Parathyroid adenoma (tissue), 2 donors: ENCODE data around the gene SULT1E1.

ENCODE experiments used
- H2AFZ ChIP-seq: fragments of 300-600 bp; sonication (generic); one replicate; pipeline ENCODE4 v1.7.0; 2017; ENCODE audit warnings: antibody characterized with exemption, mild to moderate bottlenecking
- H3K27ac ChIP-seq: fragments of 300-600 bp; sonication (generic); one replicate; pipeline ENCODE4 v1.7.0; 2017
- H3K27me3 ChIP-seq: fragments of 300-600 bp; sonication (generic); one replicate; pipeline ENCODE4 v1.7.0; 2017; ENCODE audit warnings: low read length; ENCODE audit not compliant: control insufficient read depth, insufficient read depth
- H3K36me3 ChIP-seq: fragments of 300-600 bp; sonication (generic); one replicate; pipeline ENCODE4 v1.7.0; 2017; ENCODE audit warnings: low read length; ENCODE audit not compliant: control insufficient read depth, insufficient read depth
- H3K4me1 ChIP-seq: fragments of 300-600 bp; sonication (generic); one replicate; pipeline ENCODE4 v1.7.0; 2017; ENCODE audit warnings: control low read depth
- H3K4me2 ChIP-seq: fragments of 300-600 bp; sonication (generic); one replicate; pipeline ENCODE4 v1.7.0; 2017; ENCODE audit warnings: low read length
- H3K4me3 ChIP-seq: fragments of 300-600 bp; sonication (generic); one replicate; pipeline ENCODE4 v1.7.0; 2017; ENCODE audit warnings: low read depth, low read length
- H3K79me2 ChIP-seq: fragments of 300-600 bp; sonication (generic); one replicate; pipeline ENCODE4 v1.7.0; 2017; ENCODE audit warnings: control low read depth
- H3K9ac ChIP-seq: fragments of 300-600 bp; sonication (generic); one replicate; pipeline ENCODE4 v1.7.0; 2017; ENCODE audit warnings: mild to moderate bottlenecking
- H3K9me3 ChIP-seq: fragments of 300-600 bp; sonication (generic); one replicate; pipeline ENCODE4 v1.7.0; 2017; ENCODE audit warnings: low read length; ENCODE audit not compliant: control insufficient read depth
- TF ChIP-seq, protein P1 (sequence below): fragments of 300-600 bp; sonication (generic); IDR thresholded peaks from one replicate; pipeline ENCODE4 v1.7.0; 2017; ENCODE audit warnings: antibody characterized with exemption, mild to moderate bottlenecking
- donor health status: primary hyperparathyroidism.

SULT1E1 gene

DNA sequence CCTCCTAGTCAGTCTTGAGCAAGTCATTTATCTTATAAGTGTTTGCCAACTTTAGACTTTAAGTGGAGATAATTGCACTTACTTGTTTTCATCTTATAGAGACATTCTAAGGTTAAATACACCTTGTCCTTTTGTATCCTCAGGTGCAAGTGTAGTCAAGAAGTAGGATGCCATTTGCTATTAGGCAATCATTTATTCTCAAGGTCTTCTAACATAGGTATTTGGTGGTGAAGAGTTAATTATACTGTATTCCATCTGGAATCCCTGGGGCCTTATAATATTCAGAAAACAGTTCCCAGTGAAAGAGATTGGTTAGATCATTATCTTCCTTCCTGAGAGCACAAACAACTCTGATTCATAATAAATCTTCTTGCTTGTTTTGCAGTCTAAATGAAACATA lies 23.7 kb downstream of the SULT1E1 start:
- no peak overlapping the region for H3K4me2 ChIP-seq
- no peaks in the 10 kb centered on the region for H3K79me2 ChIP-seq
- no peak overlapping the region for H3K9ac ChIP-seq
- no peaks in the 10 kb centered on the region for H3K36me3 ChIP-seq
- H3K27ac ChIP-seq = no peak overlapping the region
- TF ChIP-seq, protein P1, sequence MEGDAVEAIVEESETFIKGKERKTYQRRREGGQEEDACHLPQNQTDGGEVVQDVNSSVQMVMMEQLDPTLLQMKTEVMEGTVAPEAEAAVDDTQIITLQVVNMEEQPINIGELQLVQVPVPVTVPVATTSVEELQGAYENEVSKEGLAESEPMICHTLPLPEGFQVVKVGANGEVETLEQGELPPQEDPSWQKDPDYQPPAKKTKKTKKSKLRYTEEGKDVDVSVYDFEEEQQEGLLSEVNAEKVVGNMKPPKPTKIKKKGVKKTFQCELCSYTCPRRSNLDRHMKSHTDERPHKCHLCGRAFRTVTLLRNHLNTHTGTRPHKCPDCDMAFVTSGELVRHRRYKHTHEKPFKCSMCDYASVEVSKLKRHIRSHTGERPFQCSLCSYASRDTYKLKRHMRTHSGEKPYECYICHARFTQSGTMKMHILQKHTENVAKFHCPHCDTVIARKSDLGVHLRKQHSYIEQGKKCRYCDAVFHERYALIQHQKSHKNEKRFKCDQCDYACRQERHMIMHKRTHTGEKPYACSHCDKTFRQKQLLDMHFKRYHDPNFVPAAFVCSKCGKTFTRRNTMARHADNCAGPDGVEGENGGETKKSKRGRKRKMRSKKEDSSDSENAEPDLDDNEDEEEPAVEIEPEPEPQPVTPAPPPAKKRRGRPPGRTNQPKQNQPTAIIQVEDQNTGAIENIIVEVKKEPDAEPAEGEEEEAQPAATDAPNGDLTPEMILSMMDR = no peak
- no peaks in the 10 kb centered on the region for H3K9me3 ChIP-seq
- H3K4me3 ChIP-seq = no peak overlapping the region
- H3K27me3 ChIP-seq = no peaks in the 10 kb centered on the region
- no peaks in the 10 kb centered on the region for H3K4me1 ChIP-seq
- no peak overlapping the region for H2AFZ ChIP-seq

DNA sequence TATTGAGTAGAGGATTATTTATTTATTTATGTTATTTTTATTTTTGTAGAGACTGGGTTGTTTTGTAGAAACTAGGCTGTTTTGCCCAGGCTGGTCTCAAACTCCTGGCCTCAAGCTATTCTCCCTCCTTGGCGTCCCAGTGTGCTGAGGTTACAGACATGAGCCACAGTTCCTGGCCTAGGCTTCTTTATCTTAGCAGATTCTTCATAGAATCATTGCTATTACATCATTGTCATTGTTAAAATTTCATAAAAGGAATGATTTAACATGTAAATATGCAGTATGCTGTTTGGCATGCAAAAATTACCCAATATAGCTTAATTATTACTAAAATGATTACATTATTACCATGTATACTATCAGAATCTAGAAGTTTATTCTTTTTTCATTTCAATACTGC lies 24.2 kb downstream of the SULT1E1 start:
- no peaks in the 10 kb centered on the region for H3K36me3 ChIP-seq
- H3K4me2 ChIP-seq = no peak overlapping the region
- no peak overlapping the region for H3K9ac ChIP-seq
- no peaks in the 10 kb centered on the region for H3K79me2 ChIP-seq
- TF ChIP-seq, protein P1 = no peak
- no peak overlapping the region for H3K4me3 ChIP-seq
- no peaks in the 10 kb centered on the region for H3K27me3 ChIP-seq
- no peaks in the 10 kb centered on the region for H3K4me1 ChIP-seq
- no peak overlapping the region for H3K27ac ChIP-seq
- H2AFZ ChIP-seq = no peak overlapping the region
- H3K9me3 ChIP-seq = no peaks in the 10 kb centered on the region

DNA sequence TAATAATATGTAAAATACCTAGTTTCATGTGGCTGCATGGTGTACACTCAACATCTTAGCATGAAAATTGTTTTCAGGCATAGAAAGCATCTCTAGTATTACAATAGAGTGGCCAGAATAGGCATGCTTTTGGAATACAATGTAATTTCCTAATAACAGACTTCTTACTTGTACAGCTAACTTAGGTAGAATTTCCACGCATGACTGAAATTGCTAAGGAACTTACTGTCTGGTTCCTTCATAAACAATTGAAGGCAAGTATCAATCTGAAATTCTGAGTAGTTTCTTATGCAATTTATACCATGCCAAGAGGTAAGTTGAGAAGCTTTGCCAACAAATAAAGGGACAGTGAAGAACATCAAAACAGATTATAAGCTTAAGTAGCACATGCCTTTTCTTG lies 26.7 kb downstream of the SULT1E1 start:
- no peak overlapping the region for H3K4me3 ChIP-seq
- H3K27me3 ChIP-seq = no peaks in the 10 kb centered on the region
- no peak overlapping the region for H3K27ac ChIP-seq
- no peak overlapping the region for H2AFZ ChIP-seq
- no peaks in the 10 kb centered on the region for H3K4me1 ChIP-seq
- TF ChIP-seq, protein P1 = no peak
- no peak overlapping the region for H3K4me2 ChIP-seq
- H3K9me3 ChIP-seq = no peaks in the 10 kb centered on the region
- H3K79me2 ChIP-seq = no peaks in the 10 kb centered on the region
- H3K9ac ChIP-seq = no peak overlapping the region
- H3K36me3 ChIP-seq = no peaks in the 10 kb centered on the region

DNA sequence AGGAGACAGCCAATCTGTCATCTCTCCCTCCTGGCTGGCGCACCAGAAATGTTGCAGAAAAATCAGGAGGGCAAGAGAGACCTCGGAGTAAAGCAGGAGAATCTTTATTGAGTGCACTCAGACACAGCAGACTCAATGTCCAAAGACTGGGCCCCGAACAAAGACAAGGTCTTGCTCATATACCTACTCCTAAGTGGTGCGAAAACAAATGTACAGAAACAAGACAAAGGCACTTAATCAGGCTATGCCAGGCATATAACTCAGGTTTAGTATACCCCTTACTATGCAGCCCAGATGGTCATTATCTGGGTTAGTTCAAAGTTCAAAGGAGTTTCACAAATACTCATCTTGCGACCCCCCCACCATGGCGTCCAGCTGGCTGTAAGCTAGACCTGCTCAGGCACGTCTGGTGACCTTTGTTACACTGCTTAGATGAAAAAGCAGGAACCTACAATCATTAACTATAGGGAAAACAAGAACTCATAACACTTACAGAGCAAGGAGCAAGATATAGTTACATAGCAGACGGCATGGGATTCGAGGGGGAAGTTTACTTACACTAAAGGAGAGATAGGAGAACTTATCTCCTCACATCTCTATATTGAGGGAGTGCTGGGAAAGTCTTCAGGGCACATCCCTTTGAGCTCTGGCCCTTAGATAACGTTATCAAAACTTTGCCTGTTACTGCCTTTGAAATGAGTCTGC lies 27.5 kb downstream of the SULT1E1 start:
- H3K79me2 ChIP-seq = no peaks in the 10 kb centered on the region
- H3K36me3 ChIP-seq = no peaks in the 10 kb centered on the region
- H3K9me3 ChIP-seq = no peaks in the 10 kb centered on the region
- no peak overlapping the region for H3K27ac ChIP-seq
- H3K4me1 ChIP-seq = no peaks in the 10 kb centered on the region
- no peaks in the 10 kb centered on the region for H3K27me3 ChIP-seq
- H3K4me2 ChIP-seq = no peak overlapping the region
- TF ChIP-seq, protein P1 = no peak
- H3K4me3 ChIP-seq = no peak overlapping the region
- H2AFZ ChIP-seq = no peak overlapping the region
- H3K9ac ChIP-seq = no peak overlapping the region
